ENCODE data around the gene SMOC2.

DNA sequence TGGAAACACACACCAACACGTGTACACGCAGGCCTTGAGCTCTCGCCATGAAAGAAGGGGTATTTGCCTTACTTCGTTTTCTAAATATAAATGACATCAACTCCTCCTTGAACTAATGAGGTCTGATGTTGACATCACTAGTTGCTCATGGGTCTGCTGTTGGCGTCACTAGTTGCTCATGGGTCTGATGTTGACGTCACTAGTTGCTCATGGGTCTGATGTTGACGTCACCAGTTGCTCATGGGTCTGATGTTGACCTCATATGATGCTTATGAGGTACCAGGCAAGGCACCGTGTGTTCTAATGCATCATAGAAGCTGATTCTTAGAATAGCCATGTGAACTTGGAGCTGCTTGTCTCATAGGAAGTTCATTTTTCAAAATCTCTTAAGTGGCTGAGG lies 116.5 kb downstream of the SMOC2 start:
- TF ChIP-seq POLR2AphosphoS5 (IDR thresholded peaks at IDR 0.05; ENCODE audit: borderline replicate concordance, low read depth, low read length) (no peak), FOXP2 (optimal IDR thresholded peaks at IDR 0.05; ENCODE audit: control extremely low read depth, extremely low read length, insufficient read depth) (no peak)
